Epidermal melanocyte (primary cell): Measurements from ENCODE around the gene APC2.
"Not testable (repeated sequence)": the region's sequence is repeated elsewhere in the genome, so short reads cannot be mapped to it uniquely, and the experiment has no call there.

Experiments
- DNase-seq: peaks from one replicate; pipeline ENCODE4 v3.0.0; 2011; ENCODE audit warnings: low spot score; ENCODE audit not compliant: insufficient read length

APC2 gene

DNA sequence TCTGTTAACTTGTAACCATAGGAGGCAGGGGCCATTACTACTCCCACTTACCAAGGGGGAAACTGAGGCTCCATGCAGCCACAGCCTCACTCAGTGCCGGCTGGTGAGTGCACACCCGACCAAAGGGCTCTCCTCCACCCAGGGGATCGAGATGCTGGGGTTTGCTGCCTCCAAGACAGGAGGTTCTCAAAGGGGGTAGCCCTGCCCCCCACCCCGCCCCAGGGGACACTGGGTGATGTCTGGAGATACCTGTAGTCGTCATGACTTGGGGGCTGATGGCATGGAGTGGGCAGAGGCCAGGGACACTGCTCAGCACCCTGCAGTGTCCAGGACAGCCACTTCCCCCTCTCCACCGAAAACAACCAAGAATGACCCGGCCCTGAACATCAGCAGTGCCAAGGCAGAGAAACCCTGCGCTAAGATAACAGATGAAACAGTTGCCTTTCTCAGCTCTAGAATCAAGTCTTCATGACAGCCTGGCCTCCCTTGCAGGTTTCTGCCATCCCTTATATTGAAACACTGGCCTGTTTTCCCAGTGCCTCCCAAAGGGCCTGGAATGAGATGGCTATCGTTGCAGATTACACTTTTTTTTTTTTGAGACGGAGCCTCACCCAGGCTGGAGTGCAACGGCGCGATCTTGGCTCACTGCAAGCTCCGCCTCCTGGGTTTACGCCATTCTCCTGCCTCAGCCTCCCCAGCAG is 44.3 kb downstream of the APC2 start:
- DNase-seq: no peak

DNA sequence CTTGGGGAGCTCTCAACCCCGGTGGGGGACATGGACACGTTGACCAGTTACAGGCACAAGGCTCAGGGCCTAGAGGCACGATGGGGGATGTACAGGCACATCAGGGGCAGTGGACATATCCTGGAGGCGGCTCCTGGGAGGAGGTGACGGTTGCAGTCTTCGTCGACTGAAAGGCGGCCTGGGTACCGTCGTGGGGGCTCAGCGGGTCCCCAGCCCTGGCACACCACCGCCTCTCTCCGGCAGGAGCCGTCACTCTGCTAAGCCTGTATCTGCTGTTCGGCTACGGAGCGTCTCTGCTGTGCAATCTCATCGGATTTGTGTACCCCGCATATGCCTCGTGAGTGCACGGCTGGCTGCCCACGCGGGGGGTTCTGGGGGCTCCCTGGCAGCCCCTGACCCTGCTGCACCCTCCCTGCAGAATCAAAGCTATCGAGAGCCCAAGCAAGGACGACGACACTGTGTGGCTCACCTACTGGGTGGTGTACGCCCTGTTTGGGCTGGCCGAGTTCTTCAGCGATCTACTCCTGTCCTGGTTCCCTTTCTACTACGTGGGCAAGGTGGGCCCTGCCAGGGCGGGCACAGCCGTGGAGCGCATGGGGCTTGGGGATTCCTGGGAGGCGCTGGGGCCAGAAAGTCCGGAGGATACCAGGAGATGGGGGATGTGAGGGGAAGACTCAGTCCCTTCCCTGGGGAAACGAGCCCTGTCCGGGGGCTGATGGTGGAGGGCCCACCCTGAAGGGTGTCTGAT is 45.3 kb downstream of the APC2 start:
- no peak for DNase-seq

DNA sequence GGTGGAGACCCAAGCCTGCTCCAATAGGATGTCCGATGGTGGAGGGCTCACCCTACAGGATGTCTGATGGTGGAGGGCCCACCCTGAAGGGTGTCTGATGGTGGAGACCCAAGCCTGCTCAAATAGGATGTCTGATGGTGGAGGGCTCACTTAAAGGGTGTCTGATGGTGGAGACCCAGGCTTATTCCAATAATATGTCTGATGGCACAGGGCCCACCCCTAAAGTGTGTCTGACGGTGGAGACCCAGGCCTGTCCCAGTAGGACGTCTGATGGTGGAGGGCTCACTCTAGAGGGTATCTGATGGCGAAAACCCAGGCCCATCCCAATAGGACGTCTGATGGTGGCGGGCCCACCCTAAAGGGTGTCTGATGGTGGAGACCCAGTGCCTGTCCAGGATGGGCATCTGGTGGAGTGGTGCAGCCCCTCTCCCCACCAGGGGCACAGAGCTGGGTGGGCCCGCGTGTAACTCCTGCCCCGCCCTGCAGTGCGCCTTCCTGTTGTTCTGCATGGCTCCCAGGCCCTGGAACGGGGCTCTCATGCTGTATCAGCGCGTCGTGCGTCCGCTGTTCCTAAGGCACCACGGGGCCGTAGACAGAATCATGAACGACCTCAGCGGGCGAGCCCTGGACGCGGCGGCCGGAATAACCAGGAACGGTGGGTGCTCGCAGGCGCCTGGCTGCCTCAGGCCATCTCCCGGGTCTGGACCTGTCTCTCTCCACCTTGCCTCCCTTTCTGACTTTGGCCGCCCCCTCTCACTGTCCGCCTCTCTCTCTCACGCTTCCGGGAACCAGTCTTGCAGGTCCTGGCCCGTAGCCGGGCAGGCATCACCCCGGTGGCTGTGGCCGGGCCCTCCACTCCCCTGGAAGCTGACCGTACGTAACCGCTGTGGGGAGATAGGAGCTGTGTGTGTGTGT is 46.1 kb downstream of the APC2 start:
- no peak for DNase-seq

DNA sequence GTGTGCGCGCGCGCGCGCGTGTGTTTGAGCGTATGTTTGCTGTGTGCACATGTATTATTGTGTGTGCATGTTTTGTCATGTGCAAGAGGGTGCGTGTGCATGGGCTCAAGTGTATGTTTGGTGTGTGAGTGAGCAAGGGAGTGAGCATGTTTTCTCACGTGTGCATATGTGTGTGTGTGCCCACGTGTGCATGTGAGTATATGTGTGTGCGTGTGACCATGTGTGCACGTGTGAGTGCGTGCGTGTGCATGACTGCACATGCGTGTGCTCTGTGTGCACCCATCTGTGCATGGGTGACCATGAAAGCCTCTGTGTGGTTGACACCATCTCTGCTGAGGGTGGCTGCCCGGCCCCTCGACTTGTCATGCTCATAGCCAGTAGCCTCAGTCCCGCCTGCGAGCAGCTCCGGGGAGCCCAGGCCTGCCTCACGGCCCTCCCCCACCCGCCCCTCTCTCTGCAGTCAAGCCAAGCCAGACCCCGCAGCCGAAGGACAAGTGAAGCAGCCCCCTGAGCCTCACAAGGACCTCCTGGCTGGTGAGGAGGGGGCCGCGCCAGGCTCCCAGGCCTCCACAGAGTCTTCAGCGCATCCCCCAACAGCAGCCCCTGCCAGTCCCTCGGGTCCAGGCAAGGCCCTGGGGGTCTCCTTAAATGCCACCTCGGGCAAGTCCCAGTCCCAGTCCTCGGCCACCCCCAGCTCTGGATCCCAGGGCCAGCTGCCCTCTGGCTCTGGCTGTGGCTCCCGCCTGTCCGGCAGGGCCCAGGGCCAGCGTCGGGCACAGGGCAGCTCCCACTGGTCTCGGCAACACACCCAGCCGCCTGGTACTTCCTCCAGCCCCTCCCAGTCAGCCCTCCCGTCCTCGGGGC is 47.0 kb downstream of the APC2 start:
- no peak for DNase-seq

DNA sequence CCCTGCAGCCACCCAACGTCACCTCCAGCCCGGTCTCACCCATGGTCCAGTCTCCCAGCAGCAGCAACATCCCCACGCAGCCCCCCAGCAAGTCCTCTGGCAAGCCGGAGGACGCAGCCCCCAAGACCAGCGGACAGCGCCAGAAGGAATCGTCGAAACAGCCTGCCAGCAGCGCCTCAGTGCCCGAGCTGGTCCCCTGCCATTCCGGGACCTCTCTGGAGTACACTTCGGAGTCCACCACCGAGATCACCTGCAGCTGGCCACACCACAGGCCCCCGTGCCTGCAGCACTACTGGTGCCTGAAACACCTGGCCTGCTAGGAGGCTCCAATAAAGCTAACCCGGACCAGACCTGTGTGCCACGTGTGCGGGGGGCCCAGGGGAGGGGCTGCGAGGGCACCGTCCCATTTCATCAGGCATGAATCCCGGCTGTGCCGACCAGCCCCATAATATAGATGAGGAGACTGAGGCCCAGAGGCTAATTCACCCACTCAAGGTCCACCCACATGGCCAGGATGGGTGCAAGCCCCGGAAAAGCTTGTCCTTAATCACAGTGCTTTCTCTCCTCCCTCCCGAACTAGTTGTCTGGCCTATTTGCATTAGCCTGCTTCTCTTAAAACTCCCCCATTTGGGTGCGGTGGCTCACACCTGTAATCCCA is 47.8 kb downstream of the APC2 start:
- DNase-seq: no peak

DNA sequence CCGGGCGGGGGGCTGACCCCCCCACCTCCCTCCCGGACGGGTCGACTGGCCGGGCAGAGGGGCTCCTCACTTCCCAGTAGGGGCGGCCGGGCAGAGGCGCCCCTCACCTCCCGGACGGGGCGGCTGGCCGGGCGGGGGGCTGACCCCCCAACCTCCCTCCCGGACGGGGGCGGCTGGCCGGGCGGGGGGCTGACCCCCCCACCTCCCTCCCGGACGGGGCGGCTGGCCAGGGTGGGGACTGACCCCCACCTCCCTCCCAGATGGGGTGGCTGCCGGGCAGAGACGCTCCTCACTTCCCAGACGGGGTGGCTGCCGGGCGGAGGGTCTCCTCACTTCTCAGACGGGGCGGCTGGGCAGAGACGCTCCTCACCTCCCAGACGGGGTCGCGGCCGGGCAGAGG is 49.3 kb downstream of the APC2 start:
- not testable (repeated sequence) for DNase-seq

DNA sequence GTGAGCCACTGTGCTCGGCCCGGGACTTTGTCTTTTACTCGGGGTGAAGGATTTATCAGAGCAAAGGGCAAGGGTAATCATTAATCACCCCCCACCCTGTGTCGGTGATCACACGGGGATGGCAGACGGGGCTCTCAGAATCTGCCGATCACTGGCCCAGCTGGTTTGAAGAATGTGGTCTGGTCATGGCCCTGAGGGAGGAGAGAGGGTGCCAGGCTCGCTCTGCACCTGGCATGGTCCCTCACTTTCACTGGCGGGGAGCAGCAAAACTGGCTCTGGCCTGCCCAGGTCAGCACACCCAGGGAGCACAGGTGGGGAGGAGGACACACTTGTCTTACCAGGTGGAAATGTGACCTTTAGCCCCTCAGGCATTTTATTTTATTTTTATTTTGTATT is 51.3 kb downstream of the APC2 start:
- DNase-seq: no peak

DNA sequence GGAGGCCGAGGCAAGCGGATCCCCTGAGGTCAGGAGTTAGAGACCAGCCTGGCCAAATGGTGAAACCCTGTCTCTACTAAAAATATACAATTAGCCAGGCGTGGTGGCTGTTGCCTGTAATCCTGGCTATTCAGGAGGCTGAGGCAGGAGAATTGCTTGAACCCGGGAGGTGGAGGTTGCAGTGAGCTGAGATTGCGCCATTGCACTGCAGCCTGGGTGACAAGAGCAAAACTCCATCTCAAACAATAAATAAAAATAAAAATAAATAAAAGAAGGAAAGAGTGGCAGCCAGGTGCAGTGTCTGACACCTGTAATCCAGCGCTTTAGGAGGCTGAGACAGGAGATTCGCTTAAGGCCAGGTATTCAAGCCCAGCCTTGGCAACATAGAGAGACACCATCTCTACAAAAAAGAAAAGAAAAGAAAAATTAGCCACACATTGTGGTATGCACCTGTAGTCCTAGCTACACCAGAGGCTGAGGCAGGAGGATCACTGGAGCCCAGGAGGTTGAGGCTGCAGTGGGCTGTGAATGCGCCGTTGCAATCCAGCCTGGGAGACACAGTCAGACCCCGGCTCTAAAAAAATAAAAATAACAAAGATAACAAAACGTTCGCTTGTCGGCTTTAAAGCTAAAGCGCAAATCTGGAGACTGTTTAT is 52.6 kb downstream of the APC2 start:
- no peak for DNase-seq

DNA sequence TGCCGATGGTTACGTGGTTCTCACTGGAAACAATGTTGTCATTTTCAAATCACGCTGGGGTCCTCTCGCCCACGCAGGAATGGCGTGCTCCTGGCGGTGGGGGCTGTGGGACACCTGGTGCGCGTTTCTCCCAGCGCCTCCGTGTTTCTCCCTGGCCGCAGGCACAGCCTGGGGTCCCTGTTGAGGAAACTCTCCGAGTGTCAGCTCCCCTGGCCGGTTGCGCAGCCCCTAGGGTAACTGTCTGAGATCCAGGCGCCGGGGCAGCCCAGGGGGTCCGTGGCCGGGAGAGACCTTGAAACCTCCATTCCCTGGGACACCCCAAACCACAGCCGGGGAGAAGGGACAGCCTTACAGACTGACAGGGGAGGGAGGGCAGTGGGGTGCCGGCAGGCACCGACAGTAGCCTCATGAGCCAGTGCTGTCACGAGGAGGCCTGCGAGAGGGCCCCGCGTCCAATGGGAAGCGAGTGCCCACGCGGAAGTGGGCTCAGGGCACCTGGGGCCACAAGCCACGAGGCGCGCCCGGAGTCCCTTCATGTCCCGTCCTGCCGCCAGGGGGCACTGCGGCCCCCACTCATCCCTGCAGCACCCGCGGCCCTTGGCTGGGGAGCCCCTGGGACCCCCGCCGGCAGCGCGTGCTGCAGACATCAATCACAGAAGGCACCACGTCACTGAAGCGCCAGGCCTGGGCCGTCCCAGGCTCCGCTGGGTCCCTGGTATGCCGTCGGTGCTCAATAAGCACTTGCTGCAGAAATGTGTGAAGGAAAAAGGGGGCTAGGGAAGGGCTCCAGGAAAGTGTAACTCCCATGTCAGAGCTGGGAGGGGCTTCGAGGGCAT is 53.4 kb downstream of the APC2 start:
- no peak for DNase-seq

DNA sequence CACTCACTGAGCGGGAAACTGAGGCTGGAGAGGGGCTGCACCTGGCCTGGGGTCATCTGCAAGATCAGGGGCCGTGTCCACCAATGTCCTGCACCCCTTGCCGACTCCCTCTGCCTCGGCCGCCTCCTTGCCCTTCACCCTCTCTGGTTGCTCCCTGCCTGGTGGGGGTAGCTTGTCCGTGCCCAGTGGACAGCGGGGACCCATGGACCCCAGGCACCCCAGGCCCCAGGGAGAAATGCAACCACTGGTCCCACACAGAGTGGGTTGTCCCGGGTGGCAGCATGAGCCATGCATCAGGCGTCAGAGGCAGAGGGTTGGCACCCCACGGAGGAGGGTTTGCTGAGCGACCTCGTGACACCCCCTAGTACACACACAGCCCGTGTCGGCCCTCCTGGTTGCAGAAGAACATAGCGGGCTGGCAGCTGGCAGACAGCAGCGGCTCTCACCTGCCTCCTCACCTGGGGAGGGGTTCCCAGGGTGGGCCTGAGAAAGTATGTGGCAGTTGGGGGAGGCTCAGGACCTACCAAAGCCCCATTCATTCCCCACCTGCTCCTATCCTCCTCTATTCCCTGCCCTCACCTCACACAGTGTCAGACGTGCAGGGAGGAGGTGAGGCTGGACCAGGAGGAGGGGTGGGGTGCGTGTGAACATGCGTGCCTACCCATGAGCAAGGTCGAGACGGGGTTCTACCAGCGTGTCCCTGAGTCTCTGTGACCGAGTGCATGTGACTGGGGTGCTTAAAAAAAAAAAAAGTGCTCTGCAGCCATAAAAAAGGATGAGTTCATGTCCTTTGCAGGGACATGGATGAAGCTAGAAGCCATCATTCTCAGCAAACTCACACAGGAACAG is 54.2 kb downstream of the APC2 start:
- no peak for DNase-seq

DNA sequence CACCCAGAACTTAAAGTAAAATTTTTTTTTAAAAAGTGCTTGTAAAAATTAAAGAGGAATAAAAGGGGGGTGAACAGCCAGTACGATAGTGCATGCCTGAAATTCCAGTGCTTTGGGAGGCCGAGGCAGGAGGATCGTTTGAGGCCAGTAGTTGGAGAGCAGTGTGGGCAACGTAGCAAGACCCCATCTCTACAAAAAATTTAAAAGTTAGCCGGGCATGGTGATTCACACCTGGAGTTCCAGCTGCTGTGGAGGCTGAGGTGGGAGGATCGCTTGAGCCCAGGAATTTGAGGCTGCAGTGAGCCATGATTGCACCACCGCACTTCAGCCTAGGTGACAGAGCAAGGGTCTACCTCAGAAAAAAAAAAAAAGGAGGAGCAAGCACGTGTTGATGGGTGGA is 55.1 kb downstream of the APC2 start:
- no peak for DNase-seq

DNA sequence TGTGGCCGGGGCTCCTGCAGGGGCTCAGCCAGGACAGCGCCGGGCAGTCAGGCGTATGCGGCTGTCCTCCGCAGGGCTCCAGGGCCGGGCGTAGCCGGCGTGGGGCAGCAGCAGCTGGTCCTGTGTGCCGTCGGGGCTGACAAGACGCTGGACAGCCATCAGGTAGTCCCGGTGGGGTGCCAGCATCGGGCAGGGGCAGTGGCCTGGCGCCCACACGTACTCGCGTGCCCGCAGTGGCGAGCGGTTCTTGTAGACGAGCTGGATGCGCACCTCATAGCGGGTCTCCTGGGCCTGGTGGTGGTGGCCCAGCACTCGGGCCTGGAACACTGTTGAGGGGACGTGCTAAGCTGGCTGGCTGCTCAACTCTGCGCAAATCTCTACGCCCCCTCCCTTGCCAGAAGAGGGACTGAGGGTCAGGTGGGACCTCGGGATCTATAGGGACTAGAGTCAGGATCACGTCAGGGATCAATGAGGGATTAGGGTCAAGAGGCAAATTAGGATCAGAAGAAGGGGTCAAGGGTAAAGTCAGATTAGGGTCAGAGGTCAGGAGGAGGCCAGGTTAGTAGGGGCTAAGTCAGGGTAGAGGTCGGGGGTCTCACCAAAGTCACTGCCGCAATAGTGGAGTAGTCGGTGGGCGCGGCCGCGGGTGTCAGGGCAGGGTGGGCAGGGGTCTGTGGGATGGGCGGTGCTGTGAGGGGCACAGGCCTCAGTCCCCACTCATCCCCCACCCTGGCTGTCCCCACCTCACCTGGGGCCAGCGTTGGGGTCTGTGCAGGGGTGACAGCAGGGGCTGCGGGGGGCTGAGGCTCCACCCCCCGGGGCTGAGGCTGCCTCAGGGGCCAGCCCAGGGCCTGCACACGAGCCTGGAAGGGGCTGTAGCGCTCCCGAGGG is 56.3 kb downstream of the APC2 start:
- DNase-seq: no peak

DNA sequence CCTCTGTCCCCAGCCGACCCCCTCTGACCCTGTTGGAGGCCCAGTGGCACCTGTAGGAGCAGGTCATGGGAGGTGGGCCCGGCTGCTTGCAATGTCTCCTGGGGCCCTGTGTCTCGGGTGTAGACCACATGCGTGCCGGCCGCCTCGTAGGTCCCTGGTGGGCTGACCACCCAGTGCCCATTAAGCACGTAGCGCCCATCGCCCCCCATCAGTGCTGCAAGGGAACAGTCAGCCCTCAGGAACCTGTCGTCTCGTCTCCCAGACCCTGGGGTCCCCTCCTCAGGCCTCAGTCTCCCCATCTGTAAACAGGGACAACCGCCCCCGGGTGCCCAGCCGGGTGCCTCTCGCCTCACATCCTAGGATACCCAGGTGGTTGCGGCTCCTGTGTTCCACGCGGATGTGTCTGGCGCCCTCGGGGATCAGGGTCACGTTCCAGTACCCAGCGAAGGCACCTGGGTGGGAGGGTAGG is 57.3 kb downstream of the APC2 start:
- no peak for DNase-seq

DNA sequence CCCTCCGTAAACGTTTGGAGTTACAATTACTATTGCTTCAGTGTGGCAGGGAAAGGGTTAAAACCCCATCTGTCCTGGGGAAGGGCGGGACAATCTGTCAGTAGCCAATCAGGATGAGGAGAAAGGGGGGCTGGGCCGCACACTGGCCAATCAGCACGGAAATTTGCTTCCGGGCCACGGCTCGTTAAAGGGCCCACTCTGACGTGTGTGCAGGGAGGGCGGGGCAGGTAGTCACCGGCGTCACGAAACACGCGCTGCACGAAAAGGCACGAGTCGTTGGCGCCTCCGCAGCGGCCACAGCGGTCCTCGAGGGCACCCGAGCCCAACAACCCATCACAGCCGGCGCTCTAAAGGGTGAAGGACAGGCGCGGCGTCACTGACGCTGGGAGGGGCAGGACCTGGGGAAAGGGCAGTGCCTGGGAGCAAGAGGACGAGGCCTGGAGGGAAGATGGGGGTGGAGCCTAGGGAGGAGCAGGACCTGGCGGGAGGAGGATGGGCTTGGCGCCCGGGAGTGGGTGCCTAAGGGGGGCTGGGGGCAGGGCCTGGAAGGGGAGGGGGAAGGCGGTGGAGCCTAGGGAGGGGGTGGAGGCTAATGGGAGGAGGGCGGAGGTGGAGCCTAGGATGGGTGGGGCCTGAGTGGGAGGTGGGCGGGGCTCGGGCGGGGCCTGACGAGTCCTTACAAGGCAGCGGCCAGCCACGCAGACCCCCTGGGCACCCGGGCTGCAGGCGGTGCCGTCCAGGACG is 58.0 kb downstream of the APC2 start:
- peak; percentile 100 for DNase-seq

DNA sequence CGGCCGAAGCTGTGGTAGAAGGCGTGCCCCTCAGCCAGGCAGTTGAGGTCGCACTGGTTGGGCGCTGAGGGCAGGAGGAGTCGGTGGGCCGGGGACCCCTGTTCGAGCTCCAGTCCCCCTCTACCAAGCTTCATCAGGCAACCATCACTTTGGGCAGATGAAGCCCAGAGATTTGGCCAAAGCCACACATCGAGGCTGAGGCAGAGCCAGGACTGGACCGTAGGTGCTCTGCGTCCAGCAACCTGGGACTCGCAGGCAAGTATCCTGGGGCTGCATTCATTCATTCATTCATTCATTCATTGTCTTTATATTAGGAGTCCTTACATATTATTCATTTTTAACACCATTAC is 58.6 kb downstream of the APC2 start:
- no peak for DNase-seq

DNA sequence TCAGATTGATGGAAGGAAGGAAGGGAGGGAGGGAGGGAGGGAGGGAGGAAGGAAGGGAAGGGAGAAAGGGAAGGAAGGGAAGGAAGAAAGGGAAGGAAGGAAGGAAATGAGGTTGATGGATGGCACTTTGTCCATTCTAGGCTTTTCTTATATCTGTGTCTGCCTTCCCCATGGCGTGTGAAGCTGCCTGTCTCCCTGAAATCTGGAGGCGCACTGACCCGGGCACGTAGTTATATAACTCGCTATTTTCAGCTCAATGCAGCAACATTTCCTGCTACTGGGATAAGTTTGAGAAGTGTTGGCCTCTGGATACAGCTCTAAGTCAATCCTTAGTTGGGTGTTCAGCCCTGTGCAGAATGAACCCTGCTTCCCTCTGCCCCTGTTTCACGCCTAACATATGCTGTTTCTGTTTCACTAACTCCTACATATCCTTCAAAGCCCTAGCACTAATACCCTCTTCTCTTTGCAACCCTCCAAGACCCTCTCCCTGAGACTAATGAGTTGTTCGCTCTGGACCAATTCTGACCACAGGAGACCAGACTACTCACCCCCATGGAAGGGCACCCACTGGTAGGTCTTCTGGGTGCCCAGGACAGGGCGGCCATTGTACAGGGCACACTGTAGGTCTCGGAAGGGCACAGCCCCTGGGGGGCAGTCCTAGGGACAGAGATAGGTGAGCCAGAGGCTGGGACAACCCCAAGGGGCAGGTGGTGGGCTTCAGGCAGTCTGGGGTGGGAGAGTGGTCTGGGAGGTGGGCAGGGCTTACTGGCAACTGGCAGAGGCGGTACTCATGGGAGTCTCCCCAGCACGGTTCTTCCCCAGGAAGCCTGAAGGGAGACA is 59.9 kb downstream of the APC2 start:
- no peak for DNase-seq
